NCI-H187 treated with DMSO at 0.1 percent for 48 hours (cell line): ENCODE data around the gene PRAC2.

Experiments used
- DNase-seq: peaks from one replicate; lab custom pipeline; 2025; lab: John Stamatoyannopoulos, UW

Gene PRAC2

DNA sequence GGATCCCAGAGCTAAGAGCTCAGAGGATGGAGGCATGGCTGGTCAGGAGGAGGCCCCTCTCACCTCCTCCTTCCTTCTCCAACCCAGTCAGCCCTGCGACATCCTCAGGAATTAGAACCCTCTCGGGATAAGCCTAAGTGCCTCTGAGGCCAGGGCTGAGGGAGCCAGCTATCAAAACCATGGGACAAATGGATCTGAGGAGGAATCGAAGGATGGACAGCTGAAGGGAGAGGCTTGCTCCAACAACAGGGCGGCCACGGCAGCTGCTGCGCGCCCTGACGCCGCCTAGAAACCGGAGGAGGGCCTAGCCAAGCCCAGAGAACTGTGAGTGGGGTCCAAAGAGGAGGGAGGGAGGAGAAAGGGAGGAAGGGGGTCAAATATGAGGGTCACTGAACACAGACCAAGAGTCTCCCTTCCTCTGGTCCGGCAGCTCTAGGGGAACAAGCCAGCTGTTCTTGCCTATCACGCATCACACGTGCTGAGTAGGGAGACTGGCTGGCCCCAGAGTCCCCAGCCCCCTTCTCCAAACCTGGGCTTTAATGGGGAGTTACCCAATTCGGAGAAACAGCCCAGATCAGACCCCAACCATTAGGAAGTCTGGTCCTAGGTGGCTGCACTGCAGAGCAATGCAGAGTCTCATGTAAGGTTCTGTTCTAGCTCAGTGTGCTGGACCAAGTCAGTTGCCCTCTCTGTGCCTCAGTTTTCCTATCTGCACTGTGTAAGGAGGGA lies 11.5 kb downstream of the PRAC2 start:
- no peak for DNase-seq

- DNase-seq = no peak
Observed at GRCh38 chr17:48735062-48735351, 12.0 kb downstream of the PRAC2 start.

GRCh38 chr17:48737330-48738043 lies 14.5 kb downstream of the PRAC2 start:
- no peak for DNase-seq

DNA sequence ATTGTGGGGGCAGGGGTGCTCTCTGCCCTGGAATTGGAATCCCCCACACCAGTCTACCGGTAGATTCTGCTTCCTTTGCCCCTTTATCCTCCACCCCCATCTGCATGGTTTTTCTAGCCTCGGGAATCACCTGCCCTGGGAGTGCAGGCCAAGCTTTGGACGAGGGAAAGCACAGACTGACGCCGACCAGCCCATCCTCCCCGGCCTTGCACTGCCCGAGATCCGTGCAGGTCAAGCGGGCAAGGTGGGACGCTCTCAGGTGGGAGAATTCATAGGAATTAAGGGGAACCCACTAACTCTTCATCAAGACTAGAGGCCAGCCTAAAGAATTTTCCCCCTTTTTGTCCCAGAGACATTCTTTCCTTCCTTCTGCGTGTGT lies 15.4 kb downstream of the PRAC2 start:
- no peak for DNase-seq

- no peak for DNase-seq
Observed at GRCh38 chr17:48738803-48739526, 16.0 kb downstream of the PRAC2 start.

GRCh38 chr17:48740537-48740936 lies 17.6 kb downstream of the PRAC2 start:
- no peak for DNase-seq

GRCh38 chr17:48745381-48746275 lies 22.6 kb downstream of the PRAC2 start:
- no peak for DNase-seq

DNA sequence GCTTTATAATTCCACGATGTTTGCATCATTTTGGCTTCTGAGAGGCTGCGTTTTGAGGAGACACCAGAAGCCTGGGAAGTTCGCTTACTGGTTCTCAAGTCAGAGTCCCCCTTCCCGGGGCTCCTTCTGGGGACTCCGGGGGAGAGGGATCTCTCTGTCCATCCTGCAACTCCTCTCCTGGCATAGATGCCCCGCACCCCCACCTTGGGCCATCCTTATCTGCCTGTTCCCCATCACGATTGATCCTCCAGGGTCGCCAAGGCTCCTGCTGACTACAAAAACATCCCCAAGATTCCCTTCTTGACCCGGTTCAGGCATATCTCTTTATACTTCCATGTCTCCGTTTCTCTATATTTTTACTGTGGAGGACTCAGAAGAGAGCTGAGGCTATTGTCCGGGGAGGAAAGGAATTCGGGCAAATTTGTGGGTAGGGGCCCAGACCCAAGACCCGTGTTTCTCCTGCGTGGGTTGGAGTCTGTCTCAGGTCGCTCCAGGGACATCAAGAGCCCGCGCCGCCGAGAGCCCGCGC lies 24.0 kb downstream of the PRAC2 start:
- no peak for DNase-seq

- DNase-seq = no peak
Observed at GRCh38 chr17:48747445-48748363, 24.7 kb downstream of the PRAC2 start.

DNA sequence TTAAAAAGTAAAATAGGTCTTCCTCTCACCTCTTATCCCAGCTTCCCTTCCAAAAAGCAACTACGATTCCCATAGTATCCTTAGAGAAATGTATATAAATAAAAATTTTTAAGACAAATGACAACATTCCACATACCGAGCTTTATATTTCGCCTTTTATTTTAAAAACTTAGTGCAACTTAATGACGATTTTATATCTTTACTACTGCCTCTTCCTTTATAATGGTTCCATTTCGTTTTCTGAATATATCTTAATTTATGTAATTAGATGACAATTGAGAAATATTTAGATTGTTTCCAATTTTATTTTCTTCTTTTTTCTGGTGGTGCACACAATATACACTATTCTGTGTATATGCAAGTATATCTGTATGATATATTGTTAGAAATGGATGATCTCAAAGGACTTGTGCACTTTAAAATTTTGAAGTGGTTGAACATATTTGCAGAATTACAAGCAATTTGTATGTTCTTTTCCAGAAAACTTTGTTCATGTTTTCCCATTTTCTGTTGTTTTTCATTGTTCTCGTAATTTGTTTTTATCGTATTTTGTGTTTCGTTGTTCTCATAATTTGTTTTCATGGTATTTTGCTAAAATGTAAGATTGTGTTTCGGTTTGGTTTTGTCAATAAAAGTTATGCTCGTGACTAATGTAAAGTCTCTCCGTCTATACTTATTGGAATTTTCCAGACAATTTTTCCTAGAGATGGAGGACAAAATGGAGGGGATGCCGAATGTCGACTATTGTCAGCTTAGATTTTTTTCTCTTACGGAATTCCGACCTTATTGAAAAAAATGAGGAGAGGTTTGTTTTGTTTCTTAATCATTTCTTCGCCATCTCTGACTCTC lies 26.0 kb downstream of the PRAC2 start:
- no peak for DNase-seq

DNA sequence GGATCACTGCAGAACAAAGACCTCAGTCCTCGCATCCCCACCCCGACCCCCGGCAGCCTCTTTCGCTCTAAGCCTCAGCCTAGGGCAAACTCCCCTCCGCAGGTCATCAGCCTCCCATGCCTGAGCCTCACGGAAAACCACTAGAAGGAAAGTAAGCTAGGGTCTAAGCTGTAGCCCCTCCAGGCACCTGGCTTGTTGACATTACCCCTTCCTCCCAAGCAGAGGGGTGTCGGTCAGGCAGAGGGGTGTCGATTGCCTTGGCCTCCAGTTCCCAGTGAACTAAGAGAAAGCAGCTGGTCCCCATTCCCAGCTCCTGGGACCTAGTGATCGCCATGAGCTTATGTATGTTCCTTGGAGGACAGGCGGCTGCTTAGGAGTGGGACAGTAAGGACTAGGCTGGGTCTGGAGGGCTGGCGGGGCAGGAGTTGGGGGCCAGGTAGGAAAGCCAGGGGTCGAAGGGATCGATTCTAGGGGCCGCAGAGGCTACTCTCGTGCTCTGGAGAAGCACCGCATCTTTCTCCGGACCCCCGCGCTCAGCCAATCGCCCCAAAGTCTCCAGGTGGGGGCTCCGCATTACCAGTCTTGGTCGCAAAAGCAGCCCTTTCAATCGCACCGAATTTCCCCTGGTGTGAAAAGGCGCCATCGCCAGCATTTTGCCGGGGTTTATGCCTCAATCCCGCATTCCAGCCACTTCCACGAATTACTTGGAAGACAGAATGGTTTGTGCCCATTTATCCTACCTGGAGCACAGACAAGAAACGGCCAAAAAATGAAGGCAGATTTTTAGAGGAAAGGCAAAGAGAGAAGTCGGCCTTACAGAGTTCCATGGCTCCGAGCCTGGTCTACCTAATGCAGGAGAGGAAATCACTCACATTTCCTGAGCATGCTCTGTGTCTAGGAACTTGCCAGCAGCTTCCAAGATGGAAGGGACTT lies 26.9 kb downstream of the PRAC2 start:
- no peak for DNase-seq

DNA sequence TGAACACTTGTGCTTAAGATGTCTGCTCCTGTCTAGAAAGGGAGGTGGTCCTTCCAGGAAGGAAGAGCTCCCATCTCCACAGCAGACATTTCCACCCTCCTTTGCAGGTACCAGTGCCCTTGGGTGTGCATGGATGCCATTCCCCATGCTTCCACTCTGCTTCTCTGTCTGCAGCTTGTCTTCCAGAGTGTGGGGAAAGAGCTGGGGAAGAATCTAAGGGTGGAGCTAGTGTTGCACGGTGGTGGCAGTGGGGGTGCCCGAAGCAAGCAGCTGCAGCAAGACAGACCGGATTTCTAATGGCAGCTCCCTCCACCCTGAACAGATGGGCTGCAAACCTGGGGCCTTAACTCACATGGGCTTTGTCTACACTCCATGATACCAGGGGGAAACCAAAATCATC lies 28.2 kb downstream of the PRAC2 start:
- DNase-seq = no peak

- DNase-seq = no peak
Observed at GRCh38 chr17:48751733-48752398, 28.9 kb downstream of the PRAC2 start.

GRCh38 chr17:48752399-48753288 lies 29.7 kb downstream of the PRAC2 start:
- DNase-seq = no peak

GRCh38 chr17:48753794-48754499 lies 31.0 kb downstream of the PRAC2 start:
- DNase-seq = no peak

- DNase-seq = no peak
Observed at GRCh38 chr17:48754500-48755261, 31.7 kb downstream of the PRAC2 start.
